K562 (cell line): ENCODE results near the gene SNTG2.

ENCODE experiments used
- BMI1 ChIP-seq: fragments of 150-350 bp; IDR thresholded peaks from 2 replicates; pipeline ENCODE4 v1.6.1; 2014; ENCODE audit warnings: low read length
- CBFB ChIP-seq: sonication (generic); formaldehyde crosslinking; IDR thresholded peaks from 2 replicates; pipeline ENCODE4 v1.4.0; 2020; ENCODE audit warnings: mild to moderate bottlenecking, missing genetic modification reagents
- EZH2 ChIP-seq: IDR thresholded peaks from 2 replicates; pipeline ENCODE4 v1.6.1; 2012; ENCODE audit warnings: low read depth, mild to moderate bottlenecking, inconsistent platforms, low read length, borderline replicate concordance
- RBFOX2 ChIP-seq: fragments of 200-400 bp; formaldehyde crosslinking; IDR thresholded peaks from 2 replicates; pipeline ENCODE4 v1.6.1; 2017; ENCODE audit warnings: low read depth, mild to moderate bottlenecking, low read length, moderate library complexity
- RFX5 ChIP-seq: IDR thresholded peaks from 2 replicates; pipeline ENCODE4 v1.6.1; 2011; ENCODE audit warnings: low read depth, mild to moderate bottlenecking, improper control_type of control experiment, low read length
- RNF2 ChIP-seq: sonication (generic); IDR thresholded peaks from 2 replicates; pipeline ENCODE4 v1.6.1; 2016

DNA sequence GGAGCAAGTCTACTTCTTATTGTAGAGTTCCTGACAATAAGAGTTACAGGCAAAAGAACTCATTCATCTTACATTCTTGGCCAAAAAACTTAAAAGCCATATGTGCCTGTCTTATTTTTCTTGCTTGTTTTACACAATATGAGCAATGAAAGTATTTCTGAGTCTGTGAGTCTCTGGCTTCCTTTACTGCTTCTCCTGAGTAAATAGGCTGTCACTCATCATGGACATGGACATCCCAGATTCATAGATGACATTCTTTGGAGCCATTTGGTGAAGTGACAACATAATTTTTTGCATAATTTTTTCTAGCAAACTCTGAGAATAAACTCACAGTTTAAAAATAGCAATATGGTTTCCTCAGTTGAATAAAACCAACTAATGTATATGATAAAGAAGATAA is 179.3 kb downstream of the SNTG2 start:
- TF ChIP-seq RNF2 (no peak), CBFB (CRISPR knock-in tag) (no peak), EZH2 (no peak), BMI1 (no peak), RFX5 (no peak), RBFOX2 (no peak)
